ENCODE measurements around the gene WSCD2.

The WSCD2 gene

DNA sequence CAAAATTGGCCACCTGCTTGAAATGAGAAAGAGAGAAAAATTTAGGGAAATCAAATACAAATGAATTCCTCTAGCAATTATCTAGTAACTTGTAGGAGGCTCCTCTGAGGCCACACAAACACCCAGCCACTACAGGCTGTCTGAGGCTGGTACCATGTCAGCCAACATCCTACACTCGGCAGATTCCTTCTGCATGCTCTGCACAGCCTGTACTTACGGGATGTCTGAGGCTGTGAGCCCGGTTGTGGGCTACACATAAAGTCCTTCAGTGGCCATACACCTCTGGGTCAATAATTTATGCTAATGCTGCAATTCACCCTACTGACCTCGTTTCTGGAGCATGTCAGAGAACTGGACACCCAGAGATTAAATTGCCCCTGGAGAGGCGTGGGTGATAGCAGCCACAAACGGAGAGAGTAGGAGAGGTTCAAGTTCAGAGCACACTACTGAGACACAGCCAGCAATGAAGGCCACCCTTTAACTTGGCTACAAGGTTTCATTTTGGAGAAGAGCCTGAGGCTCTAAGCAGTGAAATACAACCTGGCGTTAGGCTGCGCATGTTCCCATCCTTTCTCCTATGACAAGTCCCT lies 28.9 kb downstream of the WSCD2 start:
- no peak for DNase-seq (ENCODE audit: low read depth, low spot score)

- DNase-seq (ENCODE audit: low read depth, low spot score) = no peak
Observed at GRCh38 chr12:108162207-108162606, 33.1 kb downstream of the WSCD2 start.

DNA sequence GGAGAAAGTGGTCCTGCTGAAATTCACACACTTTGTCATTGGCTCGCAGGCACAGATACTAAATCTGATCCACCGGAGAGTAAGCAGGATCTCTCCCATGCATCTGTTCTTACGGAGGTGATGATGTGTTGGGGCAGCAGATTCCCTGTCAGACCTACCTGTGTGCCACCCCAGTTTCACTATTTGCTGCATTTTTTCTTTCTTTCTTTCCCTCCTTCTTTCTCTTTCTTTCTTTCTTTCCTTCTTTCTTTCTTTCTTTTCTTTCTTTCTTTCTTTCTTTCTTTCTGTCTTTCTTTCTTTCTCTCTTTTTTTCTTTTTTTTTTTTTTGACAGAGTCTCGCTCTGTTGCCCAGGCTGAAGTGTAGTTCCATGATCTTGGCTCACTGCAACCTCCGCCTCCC lies 37.4 kb downstream of the WSCD2 start:
- DNase-seq (ENCODE audit: low read depth, low spot score) = no peak

DNA sequence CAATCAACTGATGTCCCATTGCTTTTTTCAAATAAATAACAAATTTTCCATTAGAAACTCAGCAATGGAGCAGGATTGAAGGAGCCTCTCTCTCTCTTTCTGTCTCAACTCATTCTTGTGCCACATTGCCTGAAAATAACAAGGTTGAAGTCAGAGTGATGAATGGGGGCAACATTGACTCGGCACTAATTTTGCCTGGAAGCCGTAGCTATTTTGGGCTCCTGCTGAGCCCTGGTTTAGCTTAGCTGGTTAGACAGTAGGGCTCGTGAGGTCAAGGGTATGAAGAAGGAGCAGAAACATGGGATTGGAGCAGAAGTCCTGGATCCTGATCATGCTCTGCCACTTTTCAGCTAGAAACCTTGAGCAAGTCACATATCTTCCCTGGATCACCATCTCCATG lies 38.9 kb downstream of the WSCD2 start:
- DNase-seq (ENCODE audit: low read depth, low spot score) = no peak

GRCh38 chr12:108169708-108170107 lies 40.6 kb downstream of the WSCD2 start:
- DNase-seq (ENCODE audit: low read depth, low spot score) = no peak

DNA sequence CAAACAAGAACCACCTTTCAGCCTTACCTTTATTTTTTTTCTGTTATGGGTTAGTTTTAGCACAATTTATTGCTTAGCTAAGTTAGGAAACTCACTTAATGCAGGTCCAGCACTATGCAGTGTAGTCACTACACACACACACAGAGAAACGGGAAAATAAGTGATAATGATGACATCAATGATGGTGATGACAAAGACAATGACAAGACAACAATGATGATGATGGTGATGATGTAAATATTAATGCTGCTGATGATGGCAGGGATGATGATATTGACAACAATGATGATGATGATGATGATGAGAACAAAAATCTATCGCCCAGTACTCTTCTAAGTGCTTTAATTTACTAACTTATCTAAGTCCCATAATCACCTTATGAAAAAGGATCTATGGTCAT lies 41.1 kb downstream of the WSCD2 start:
- no peak for DNase-seq (ENCODE audit: low read depth, low spot score)

- DNase-seq (ENCODE audit: low read depth, low spot score) = no peak
Observed at GRCh38 chr12:108172033-108172432, 42.9 kb downstream of the WSCD2 start.

- DNase-seq (ENCODE audit: low read depth, low spot score) = no peak
Observed at GRCh38 chr12:108173160-108173559, 44.1 kb downstream of the WSCD2 start.

DNA sequence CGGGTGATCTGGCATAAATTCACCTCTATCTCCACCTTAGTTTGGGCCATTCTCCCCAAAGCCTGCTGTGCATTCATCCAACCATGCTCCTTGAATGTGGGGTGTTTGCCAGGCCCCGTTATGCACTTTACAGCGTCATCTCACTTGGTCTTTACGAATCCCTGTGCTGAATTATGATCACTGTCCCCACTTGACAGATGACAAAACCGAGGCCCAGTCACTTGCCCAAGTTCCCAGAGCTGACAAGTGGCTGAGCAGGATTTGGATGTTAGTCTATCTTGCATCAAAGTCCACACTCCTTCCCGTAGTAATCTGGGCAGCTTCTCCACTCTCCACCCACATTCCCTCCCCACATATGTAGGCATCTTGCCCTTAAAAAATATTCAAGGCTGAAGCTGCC lies 44.8 kb downstream of the WSCD2 start:
- DNase-seq (ENCODE audit: low read depth, low spot score) = no peak

GRCh38 chr12:108174641-108175040 lies 45.6 kb downstream of the WSCD2 start:
- DNase-seq (ENCODE audit: low read depth, low spot score) = no peak

DNA sequence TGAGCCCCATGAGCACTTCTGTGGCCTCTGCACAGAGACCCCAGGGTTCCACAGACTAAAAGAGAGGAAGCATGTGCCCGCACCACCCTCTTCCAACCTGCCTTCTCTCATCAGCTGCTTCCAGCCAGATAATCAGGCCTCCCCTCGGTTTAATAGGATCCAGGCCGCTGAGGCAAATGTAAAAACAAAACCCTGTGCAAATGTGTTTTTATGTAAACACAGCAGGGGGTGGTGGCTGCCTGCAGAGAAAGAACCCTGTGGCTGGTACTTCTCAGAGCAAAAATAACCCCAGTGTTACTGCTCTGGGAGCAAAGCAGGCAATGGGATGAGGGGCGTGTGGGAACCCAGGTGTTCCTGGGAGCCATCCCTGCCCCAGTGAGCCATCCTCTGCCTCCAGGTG lies 46.2 kb downstream of the WSCD2 start:
- DNase-seq (ENCODE audit: low read depth, low spot score) = no peak

GRCh38 chr12:108176292-108176691 lies 47.2 kb downstream of the WSCD2 start:
- no peak for DNase-seq (ENCODE audit: low read depth, low spot score)

DNA sequence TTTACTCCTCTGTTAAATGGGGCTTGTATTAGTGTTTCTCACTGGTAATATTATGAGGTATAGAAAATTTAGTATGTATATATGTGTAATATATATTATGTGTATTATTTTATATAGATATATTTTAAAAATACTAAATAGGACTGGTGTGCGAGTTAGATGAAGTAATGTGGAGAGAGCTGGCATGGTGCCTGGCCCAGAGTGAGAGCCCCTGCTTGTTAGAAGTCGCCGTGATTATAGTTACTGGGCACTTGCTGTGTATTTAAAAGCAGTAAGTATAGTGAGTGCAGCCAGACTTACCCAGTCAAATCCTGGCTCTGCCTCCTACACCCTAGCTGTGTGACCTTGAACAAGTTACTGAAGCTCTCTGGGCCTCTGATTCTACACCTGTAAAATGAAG lies 48.0 kb downstream of the WSCD2 start:
- DNase-seq (ENCODE audit: low read depth, low spot score) = no peak

- DNase-seq (ENCODE audit: low read depth, low spot score) = no peak
Observed at GRCh38 chr12:108179305-108179704, 50.2 kb downstream of the WSCD2 start.

- no peak for DNase-seq (ENCODE audit: low read depth, low spot score)
Observed at GRCh38 chr12:108180255-108181094, 51.4 kb downstream of the WSCD2 start.

GRCh38 chr12:108181095-108181454 lies 52.0 kb downstream of the WSCD2 start:
- DNase-seq (ENCODE audit: low read depth, low spot score) = no peak

GRCh38 chr12:108182096-108182495 lies 53.0 kb downstream of the WSCD2 start:
- no peak for DNase-seq (ENCODE audit: low read depth, low spot score)

GRCh38 chr12:108185002-108185401 lies 55.9 kb downstream of the WSCD2 start:
- DNase-seq (ENCODE audit: low read depth, low spot score) = no peak

DNA sequence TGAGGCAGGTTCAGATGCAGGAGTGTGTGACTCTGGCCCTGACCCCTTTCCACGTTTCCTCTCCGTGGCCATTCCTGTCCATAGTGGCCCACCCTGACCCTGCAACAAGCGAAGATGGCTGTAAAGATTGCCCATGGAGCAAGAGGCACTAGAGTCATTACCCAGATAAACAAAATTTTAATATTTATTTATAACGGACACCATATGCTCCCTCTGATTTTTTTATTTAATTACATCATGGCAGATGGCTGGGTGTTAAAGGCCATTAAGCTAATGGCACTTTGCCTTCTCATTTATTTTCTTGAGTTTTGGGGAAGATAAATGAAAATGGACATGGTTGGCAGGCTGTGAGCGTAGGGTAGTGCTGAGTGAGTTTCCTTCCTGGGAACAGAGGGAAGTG lies 58.7 kb downstream of the WSCD2 start:
- DNase-seq (ENCODE audit: low read depth, low spot score) = no peak

DNA sequence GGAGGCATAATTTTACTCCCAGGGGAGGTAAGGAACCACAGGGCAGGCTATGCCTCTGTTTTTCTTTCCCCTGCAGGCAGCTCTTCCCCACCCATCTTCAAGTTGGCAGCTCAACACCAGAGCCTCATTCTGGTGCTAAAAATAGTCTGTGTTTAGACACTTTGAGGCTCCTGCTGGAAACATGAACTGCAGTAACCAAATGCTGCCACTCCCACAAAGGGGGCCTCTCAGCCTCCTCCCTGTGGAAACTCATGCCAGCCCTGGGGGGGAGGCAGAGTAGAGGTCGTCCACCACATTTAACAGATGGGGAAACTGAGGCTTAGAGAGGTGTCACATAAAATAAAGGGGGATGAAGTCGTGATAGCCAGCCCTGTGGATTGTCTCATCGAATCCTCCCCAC lies 61.4 kb downstream of the WSCD2 start:
- DNase-seq (ENCODE audit: low read depth, low spot score) = no peak

DNA sequence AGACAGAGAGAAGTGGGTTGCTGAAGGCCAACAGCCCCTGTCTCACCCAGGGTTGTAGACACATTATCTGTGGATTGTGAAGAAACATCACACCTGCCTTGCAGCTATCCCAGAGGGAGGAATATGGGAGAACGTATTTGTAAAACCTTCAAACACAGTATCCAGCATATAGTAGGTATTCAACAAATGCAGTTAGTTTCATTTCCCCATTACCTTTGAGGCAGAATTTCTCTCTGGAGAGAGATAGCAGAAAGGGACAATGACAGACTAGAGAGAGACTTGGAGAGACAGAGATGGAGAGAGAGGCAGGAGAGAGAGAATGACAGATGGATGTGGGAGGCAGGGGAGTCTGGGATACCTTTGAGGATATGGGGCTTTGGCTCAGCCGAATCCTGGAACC lies 62.0 kb downstream of the WSCD2 start:
- DNase-seq (ENCODE audit: low read depth, low spot score) = no peak

DNA sequence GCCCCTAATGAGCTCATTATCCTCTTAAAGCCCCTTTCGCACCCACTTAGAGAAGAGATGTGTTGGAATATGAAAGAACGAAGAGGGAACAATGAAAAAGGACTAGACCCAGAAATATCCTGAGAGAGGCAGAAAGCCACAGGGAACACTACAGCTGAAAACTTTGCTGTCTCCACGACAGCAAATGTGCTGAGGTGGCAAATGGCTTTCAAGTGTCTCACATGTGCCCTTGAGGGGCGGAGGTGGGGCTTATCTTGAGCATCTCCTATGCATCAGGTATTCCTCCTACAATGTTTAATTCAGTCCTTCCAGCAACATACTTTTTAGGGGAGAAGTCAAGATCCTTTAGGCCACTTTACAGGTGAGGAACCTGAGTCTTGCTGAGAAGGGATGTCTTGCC lies 62.9 kb downstream of the WSCD2 start:
- DNase-seq (ENCODE audit: low read depth, low spot score) = no peak

- no peak for DNase-seq (ENCODE audit: low read depth, low spot score)
Observed at GRCh38 chr12:108193493-108193892, 64.4 kb downstream of the WSCD2 start.

DNA sequence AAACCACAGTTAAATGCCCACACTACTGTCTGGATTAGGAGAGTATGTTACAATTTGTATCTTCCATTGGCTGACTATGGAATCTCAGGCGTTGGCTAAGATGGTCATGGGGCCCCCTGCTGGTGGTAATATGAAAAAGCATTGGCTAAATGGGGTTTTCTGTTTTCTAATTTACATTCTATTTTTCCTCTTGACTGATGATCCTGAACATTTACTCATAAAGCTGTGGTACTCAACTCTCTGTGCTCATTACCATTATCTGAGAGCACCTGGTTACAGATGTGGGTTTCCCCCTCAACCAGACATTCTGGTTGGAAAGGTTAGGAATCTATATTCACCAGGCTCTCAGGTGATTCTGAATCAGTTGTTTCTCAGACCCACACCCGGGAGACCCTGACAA lies 64.8 kb downstream of the WSCD2 start:
- DNase-seq (ENCODE audit: low read depth, low spot score) = peak; percentile 19

Data from astrocyte of the hippocampus (primary cell).